Testis (tissue), 3 donors: ENCODE data around the gene CLEC16A. TPM values are rescaled to one million over a fixed set of nuclear protein-coding genes. Genes with fewer than 3 reads are reported as not detected.

Experiments
- DNase-seq: peaks from one replicate; pipeline ENCODE4 v3.0.0-alpha.2; 2019
- H3K27ac ChIP-seq, 2 donors: fragments of 200-600 bp; sonication (generic); one replicate each; pipeline ENCODE4 v1.5.1; 2019
- H3K27me3 ChIP-seq: fragments of 200-600 bp; sonication (generic); one replicate; pipeline ENCODE4 v1.5.1; 2019
- H3K36me3 ChIP-seq: fragments of 200-600 bp; sonication (generic); one replicate; pipeline ENCODE4 v1.5.1; 2017; ENCODE audit warnings: low read depth; ENCODE audit errors: missing control alignments
- H3K4me1 ChIP-seq: fragments of 200-600 bp; sonication (generic); one replicate; pipeline ENCODE4 v1.5.1; 2019
- H3K4me3 ChIP-seq, 2 donors: fragments of 200-600 bp; sonication (generic); one replicate each; pipeline ENCODE4 v1.5.1; 2017 to 2019
- H3K9me3 ChIP-seq: fragments of 200-600 bp; sonication (generic); one replicate; pipeline ENCODE4 v1.5.1; 2017
- POLR2A ChIP-seq: fragments of 450-650 bp; IDR thresholded peaks from one replicate; pipeline ENCODE4 v1.6.1; 2017; ENCODE audit warnings: antibody characterized with exemption, mild to moderate bottlenecking, moderate library complexity
- WGBS, 2 donors: methylation state at CpG; one replicate each; pipeline ENCODE4 v1.1.5; 2018; 5-methylcytosine and 5-hydroxymethylcytosine counted together
- intact Hi-C: fragments of 100-400 bp; cut with DNase I; formaldehyde crosslinking; loops from one replicate; pipeline ENCODE4 v1.15.1; 2023; ENCODE audit warnings: low total_unique reads
- polyA plus RNA-seq: library from polyadenylated mRNA; stranded (reverse); fragments of 350-450 nt; fragmentation: Illumina TruSeq; extraction: RNeasy Lipid Tissue Mini Kit (QIAGEN cat#74804); gene quantifications from one replicate; pipeline ENCODE4 v1.2.3, GENCODE V29; 2014; ENCODE audit warnings: low read depth, low replicate concordance; ENCODE audit not compliant: insufficient read depth
- total RNA-seq, 2 donors: library from RNA; depleted of rRNA; stranded (reverse); fragments of >200 nt; gene quantifications; one replicate each; pipeline ENCODE4 v1.2.3, GENCODE V29; 2016
- TF ChIP-seq, protein P1 (sequence below), 3 experiments: fragments of 450-650 bp in 2 of 3; fragments of 200-600 bp in 1 of 3; sonication (generic) in 1 of 3; IDR thresholded peaks; one replicate each; pipeline ENCODE4 v1.5.1; 2016 to 2019; ENCODE audit warnings: antibody characterized with exemption in 3 of 3, mild to moderate bottlenecking in 2 of 3, moderate library complexity in 1 of 3

CLEC16A gene
- total and polyA plus RNA-seq, 3 donors from 2014 or later: 93.9 to 126 (median 122) TPM

DNA sequence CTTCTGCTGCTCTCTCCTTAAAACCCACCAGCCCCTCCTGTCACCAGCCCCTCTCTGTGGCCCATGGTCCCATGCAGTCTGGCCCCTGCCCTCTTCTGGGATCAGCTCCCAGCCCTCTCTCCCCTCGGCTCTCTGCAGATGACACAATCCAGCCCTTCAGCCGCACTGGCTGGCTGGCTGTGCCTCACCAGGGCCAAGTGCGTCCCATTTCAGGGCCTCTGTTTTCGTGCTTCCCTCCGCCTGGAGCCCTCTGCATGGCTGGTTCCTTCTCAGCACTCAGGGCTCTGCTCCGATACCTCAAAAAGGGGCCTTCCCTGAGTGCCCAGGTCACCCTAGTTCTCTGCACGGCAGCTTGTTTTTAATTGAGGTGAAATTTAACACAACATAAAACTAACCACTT lies 187.3 kb downstream of the CLEC16A start:
- no peaks in the 10 kb centered on the region for H3K36me3 ChIP-seq
- no peaks in the 10 kb centered on the region for H3K27me3 ChIP-seq
- H3K27ac ChIP-seq: no peak overlapping the region
- no peak for DNase-seq
- H3K9me3 ChIP-seq: no peaks in the 10 kb centered on the region
- intact Hi-C loops: no loop called here
- H3K4me3 ChIP-seq: no peak overlapping the region
- 71 to 80% methylated on average over 7 of the region's 7 CpGs for WGBS, 2 donors
- peaks cover 8% of the 10 kb centered on the region for H3K4me1 ChIP-seq
- TF ChIP-seq, protein P1, sequence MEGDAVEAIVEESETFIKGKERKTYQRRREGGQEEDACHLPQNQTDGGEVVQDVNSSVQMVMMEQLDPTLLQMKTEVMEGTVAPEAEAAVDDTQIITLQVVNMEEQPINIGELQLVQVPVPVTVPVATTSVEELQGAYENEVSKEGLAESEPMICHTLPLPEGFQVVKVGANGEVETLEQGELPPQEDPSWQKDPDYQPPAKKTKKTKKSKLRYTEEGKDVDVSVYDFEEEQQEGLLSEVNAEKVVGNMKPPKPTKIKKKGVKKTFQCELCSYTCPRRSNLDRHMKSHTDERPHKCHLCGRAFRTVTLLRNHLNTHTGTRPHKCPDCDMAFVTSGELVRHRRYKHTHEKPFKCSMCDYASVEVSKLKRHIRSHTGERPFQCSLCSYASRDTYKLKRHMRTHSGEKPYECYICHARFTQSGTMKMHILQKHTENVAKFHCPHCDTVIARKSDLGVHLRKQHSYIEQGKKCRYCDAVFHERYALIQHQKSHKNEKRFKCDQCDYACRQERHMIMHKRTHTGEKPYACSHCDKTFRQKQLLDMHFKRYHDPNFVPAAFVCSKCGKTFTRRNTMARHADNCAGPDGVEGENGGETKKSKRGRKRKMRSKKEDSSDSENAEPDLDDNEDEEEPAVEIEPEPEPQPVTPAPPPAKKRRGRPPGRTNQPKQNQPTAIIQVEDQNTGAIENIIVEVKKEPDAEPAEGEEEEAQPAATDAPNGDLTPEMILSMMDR (IDR thresholded peaks at IDR 0.05): no peak
- TF ChIP-seq POLR2A: no peak

DNA sequence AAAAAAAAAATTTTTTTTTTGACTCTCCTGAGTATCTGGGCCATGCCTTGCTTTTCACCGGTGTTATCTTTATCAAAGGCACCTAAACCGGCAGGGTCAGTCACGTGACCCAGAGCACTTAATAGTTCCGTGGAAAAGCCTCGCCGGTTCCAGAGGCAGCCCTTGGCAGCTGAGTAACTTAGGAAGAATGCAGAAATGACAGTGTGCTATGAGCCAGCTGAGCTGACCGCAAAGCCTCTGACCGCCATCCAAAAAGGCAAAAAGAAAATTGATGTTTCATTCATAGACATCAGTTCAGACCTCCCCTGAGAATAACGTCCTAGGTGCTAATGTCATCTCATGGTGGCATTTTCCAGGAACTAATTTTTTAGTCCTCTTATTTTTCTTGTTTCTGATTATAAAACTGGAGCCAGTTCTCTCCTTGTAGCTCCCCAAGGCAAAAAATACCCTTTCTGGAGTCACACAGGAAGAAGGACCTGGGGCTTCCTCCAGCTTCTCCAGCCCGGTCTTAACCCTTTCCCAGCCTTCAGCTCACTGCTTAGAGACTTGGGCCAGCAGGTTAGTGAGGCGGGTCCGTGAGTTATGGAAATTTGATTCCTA lies 189.1 kb downstream of the CLEC16A start:
- Histone ChIP-seq H3K4me1 (peaks cover 8% of the 10 kb centered on the region), H3K4me3 (no peak overlapping the region), H3K27ac (peak overlapping the region in 1 of 2 donors; percentile 1), H3K27me3 (no peaks in the 10 kb centered on the region), H3K36me3 (no peaks in the 10 kb centered on the region), H3K9me3 (no peaks in the 10 kb centered on the region)
- TF ChIP-seq, protein P1 (IDR thresholded peaks at IDR 0.05): no peak
- TF ChIP-seq POLR2A: no peak
- 47 to 51% methylated on average over 12 of the region's 12 CpGs for WGBS, 2 donors
- intact Hi-C loops: no loop called here
- peak; percentile 69 for DNase-seq

DNA sequence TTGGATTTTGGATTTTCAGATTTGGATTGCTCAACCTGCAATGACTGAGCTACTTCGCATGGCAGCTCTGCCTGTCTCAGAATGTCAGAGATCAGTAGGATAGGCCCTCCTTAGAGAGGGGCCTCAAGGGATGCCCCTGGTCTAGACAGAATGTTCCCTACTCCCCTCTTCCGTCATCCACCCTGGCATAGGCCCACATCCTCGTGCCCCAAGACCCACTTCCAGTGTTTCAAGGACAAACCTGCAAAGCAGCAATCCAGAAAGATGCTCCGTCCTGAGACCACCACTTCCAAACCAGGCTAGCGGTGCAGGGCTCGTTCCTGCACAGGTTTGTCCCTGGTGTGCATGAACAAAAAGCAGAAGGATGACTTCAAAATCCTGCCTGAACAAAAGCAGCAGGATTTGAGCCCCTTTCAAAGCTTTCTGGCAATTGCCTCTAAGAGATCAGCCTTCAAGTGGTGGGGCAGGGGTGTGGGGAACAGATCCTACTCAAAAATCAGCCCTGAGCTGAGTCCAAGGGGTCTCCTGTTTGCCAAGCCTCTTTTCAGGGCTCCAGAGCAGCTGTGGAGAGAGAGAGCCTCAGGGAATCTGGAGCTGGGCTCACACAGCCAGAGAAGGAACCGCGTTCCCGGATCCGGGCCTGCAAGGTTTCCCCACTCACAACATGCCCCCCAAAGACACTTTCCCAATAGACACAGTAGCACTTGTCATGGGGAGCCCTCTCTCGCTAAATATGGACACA lies 190.5 kb downstream of the CLEC16A start:
- Histone ChIP-seq H3K27me3 (no peaks in the 10 kb centered on the region), H3K27ac (no peak overlapping the region), H3K9me3 (no peaks in the 10 kb centered on the region), H3K4me1 (peaks cover 2% of the 10 kb centered on the region), H3K4me3 (no peak overlapping the region), H3K36me3 (no peaks in the 10 kb centered on the region)
- 72 to 83% methylated on average over 10 to 11 of the region's 11 CpGs for WGBS, 2 donors
- TF ChIP-seq, protein P1 (IDR thresholded peaks at IDR 0.05): no peak
- TF ChIP-seq POLR2A: no peak
- DNase-seq: no peak
- intact Hi-C loops: no loop called here

DNA sequence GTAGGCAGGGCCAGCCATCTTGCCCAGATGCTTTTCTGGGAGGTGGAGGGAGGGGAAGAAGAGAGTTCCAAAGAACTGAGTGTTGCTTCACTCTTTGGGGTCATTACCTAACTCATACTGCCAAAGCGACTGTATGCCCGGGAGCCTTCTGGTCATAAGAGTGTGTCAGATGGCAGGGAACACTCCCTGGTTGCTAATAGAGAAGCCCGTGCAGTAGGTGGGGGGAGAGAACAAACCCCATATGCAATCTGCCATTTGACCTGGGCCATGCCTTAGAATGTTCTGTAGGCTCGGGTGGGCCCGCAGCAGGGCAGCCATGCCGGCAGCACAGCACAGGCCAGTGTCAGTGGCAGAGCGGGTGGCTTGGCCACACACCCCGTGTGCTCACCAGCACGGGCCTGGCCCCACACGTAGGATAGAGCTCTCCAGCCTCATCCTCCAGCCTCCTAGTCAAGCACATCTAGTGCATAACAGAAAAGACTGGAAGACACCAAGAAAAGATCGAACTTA lies 191.2 kb downstream of the CLEC16A start:
- no peaks in the 10 kb centered on the region for H3K27me3 ChIP-seq
- no peak for DNase-seq
- WGBS, 2 donors: 78 to 89% methylated on average over 11 of the region's 11 CpGs
- H3K4me1 ChIP-seq: peaks cover 2% of the 10 kb centered on the region
- no peaks in the 10 kb centered on the region for H3K9me3 ChIP-seq
- intact Hi-C loops: no loop called here
- no peaks in the 10 kb centered on the region for H3K36me3 ChIP-seq
- no peak overlapping the region for H3K4me3 ChIP-seq
- no peak overlapping the region for H3K27ac ChIP-seq
- no peak for TF ChIP-seq POLR2A
- TF ChIP-seq, protein P1 (IDR thresholded peaks at IDR 0.05): no peak
